IPS-20b (cell line): Measurements from ENCODE around the gene AGK.

Experiments
- H3K27ac ChIP-seq: one replicate; pipeline ENCODE4 v1.5.1; 2013; ENCODE audit warnings: low read length
- H3K27me3 ChIP-seq: 2 replicates; pipeline ENCODE4 v1.6.1; 2013; ENCODE audit warnings: mild to moderate bottlenecking, low read length, inconsistent platforms; ENCODE audit not compliant: insufficient read depth
- H3K36me3 ChIP-seq: 2 replicates; pipeline ENCODE4 v1.6.1; 2013; ENCODE audit warnings: low read depth, mild to moderate bottlenecking, inconsistent platforms, low read length, moderate library complexity; ENCODE audit not compliant: insufficient read depth
- H3K4me1 ChIP-seq: 2 replicates; pipeline ENCODE4 v1.6.1; 2013; ENCODE audit warnings: mild to moderate bottlenecking, control low read depth, inconsistent platforms, low read length, moderate library complexity; ENCODE audit not compliant: insufficient read depth
- H3K4me3 ChIP-seq: 2 replicates; pipeline ENCODE4 v1.5.1; 2013; ENCODE audit warnings: mild to moderate bottlenecking, low read length, inconsistent platforms
- H3K9ac ChIP-seq: 2 replicates; pipeline ENCODE4 v1.6.1; 2013; ENCODE audit warnings: low read depth, mild to moderate bottlenecking, inconsistent platforms, low read length, moderate library complexity
- H3K9me3 ChIP-seq: 2 replicates; pipeline ENCODE4 v1.6.1; 2013; ENCODE audit warnings: mild to moderate bottlenecking, low read depth, low read length, inconsistent platforms; ENCODE audit not compliant: insufficient read depth

AGK gene

GRCh38 chr7:141649865-141650634 is 98.8 kb downstream of the AGK start:
- Histone ChIP-seq H3K27me3 (no peaks in the 10 kb centered on the region), H3K4me1 (peaks cover 12% of the 10 kb centered on the region; the same call in 1 of the 2 replicates), H3K9ac (no peak overlapping the region), H3K4me3 (no peak overlapping the region), H3K36me3 (peaks cover 21% of the 10 kb centered on the region; the same call in 1 of the 2 replicates), H3K9me3 (no peaks in the 10 kb centered on the region), H3K27ac (no peak overlapping the region)

DNA sequence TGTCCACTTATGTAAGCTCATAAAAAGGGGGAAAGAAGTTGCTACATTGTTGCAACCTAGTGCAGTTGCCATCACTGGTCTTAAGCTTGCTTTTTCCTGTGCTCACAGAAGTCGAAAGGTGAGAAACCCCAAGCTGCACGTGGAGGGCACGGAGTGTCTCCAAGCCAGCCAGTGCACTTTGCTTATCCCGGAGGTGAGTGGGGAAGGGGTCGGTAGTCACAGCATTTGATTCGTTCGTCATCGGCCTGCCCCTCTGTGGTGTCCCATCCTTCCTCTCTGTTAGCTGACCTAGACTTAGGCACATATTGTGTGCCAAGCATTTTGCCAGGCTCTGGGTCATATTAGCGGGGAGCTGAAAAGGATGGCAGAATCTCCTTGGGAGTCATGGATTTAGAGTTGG is 100.2 kb downstream of the AGK start:
- Histone ChIP-seq H3K9me3 (no peaks in the 10 kb centered on the region), H3K4me3 (no peak overlapping the region), H3K9ac (no peak overlapping the region), H3K27ac (no peak overlapping the region), H3K27me3 (no peaks in the 10 kb centered on the region), H3K4me1 (peaks cover 12% of the 10 kb centered on the region; the same call in 1 of the 2 replicates), H3K36me3 (peaks cover 33% of the 10 kb centered on the region)

DNA sequence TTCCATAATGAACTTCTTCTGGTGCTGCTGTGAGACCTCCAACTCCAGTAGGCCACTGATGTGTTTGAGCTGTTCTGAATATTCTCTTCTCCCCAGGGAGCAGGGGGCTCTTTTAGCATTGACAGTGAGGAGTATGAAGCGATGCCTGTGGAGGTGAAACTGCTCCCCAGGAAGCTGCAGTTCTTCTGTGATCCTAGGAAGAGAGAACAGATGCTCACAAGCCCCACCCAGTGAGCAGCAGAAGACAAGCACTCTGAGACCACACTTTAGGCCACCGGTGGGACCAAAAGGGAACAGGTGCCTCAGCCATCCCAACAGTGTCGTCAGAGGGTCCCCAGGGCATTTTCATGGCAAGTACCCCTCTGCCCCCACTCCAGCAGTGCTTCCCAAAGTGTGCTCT is 101.5 kb downstream of the AGK start:
- H3K27me3 ChIP-seq: no peaks in the 10 kb centered on the region
- H3K27ac ChIP-seq: no peak overlapping the region
- H3K4me1 ChIP-seq: peaks cover 12% of the 10 kb centered on the region; the same call in 1 of the 2 replicates
- H3K9me3 ChIP-seq: no peaks in the 10 kb centered on the region
- H3K36me3 ChIP-seq: peaks cover 40% of the 10 kb centered on the region
- H3K9ac ChIP-seq: no peak overlapping the region
- H3K4me3 ChIP-seq: no peak overlapping the region

- no peak overlapping the region for H3K9ac ChIP-seq
- H3K27ac ChIP-seq: no peak overlapping the region
- peaks cover 42% of the 10 kb centered on the region for H3K36me3 ChIP-seq
- H3K27me3 ChIP-seq: no peaks in the 10 kb centered on the region
- no peak overlapping the region for H3K4me3 ChIP-seq
- peaks cover 9% of the 10 kb centered on the region; the same call in 1 of the 2 replicates for H3K4me1 ChIP-seq
- no peaks in the 10 kb centered on the region for H3K9me3 ChIP-seq
Observed at GRCh38 chr7:141654551-141654950, 103.3 kb downstream of the AGK start.

- Histone ChIP-seq H3K9me3 (no peaks in the 10 kb centered on the region), H3K4me1 (peaks cover 3% of the 10 kb centered on the region; the same call in 1 of the 2 replicates), H3K36me3 (peaks cover 67% of the 10 kb centered on the region), H3K4me3 (no peak overlapping the region), H3K27ac (no peak overlapping the region), H3K9ac (no peak overlapping the region), H3K27me3 (no peaks in the 10 kb centered on the region)
Observed at GRCh38 chr7:141659501-141659900, 108.3 kb downstream of the AGK start.

- H3K27ac ChIP-seq: no peak overlapping the region
- H3K36me3 ChIP-seq: peaks cover 72% of the 10 kb centered on the region
Observed at GRCh38 chr7:141660259-141660658, 109.0 kb downstream of the AGK start.

GRCh38 chr7:141663081-141663849 is 112.1 kb downstream of the AGK start:
- Histone ChIP-seq H3K27ac (no peak overlapping the region), H3K36me3 (peaks cover 60% of the 10 kb centered on the region), H3K4me1 (no peaks in the 10 kb centered on the region), H3K4me3 (no peak overlapping the region), H3K9ac (no peak overlapping the region), H3K27me3 (no peaks in the 10 kb centered on the region), H3K9me3 (no peaks in the 10 kb centered on the region)

More at GRCh38 chr7:141660259-141660658, 109.0 kb downstream of the AGK start:
- Histone ChIP-seq H3K9ac (no peak overlapping the region), H3K27me3 (no peaks in the 10 kb centered on the region), H3K9me3 (no peaks in the 10 kb centered on the region), H3K4me3 (no peak overlapping the region), H3K4me1 (no peaks in the 10 kb centered on the region)

DNA sequence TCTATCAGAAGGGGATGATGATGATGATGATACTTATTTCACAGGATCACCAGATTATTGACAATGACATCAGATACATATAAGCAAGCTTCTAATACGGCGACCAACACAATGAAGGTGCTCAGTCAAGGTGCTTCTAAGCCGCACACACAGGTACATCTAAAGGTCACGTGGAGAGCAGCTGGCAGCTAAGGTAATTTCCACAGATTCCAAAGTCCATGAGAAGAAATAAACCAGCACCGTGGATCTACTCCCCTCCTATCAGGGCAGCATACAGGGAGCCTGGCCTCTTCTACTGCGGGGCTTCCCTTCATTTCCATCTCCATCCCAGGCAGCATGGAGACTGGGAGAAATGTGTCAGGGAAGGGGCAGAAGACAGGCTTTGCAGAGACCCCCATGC is 113.2 kb downstream of the AGK start:
- no peak overlapping the region for H3K27ac ChIP-seq
- H3K4me3 ChIP-seq: no peak overlapping the region
- H3K4me1 ChIP-seq: no peaks in the 10 kb centered on the region
- no peak overlapping the region for H3K9ac ChIP-seq
- H3K36me3 ChIP-seq: peaks cover 55% of the 10 kb centered on the region
- H3K27me3 ChIP-seq: no peaks in the 10 kb centered on the region
- no peaks in the 10 kb centered on the region for H3K9me3 ChIP-seq

- Histone ChIP-seq H3K4me1 (no peaks in the 10 kb centered on the region), H3K9ac (no peak overlapping the region), H3K27ac (no peak overlapping the region), H3K9me3 (no peaks in the 10 kb centered on the region), H3K27me3 (no peaks in the 10 kb centered on the region), H3K36me3 (peaks cover 53% of the 10 kb centered on the region), H3K4me3 (no peak overlapping the region)
Observed at GRCh38 chr7:141665208-141666035, 114.2 kb downstream of the AGK start.

- H3K4me3 ChIP-seq: no peak overlapping the region
- H3K27ac ChIP-seq: no peak overlapping the region
- H3K27me3 ChIP-seq: no peaks in the 10 kb centered on the region
- peaks cover 54% of the 10 kb centered on the region for H3K36me3 ChIP-seq
- no peaks in the 10 kb centered on the region for H3K9me3 ChIP-seq
- no peaks in the 10 kb centered on the region for H3K4me1 ChIP-seq
- H3K9ac ChIP-seq: no peak overlapping the region
Observed at GRCh38 chr7:141666071-141666470, 114.9 kb downstream of the AGK start.

- H3K27ac ChIP-seq: no peak overlapping the region
- H3K9ac ChIP-seq: no peak overlapping the region
- H3K4me3 ChIP-seq: no peak overlapping the region
Observed at GRCh38 chr7:141668853-141669252, 117.6 kb downstream of the AGK start.

More at GRCh38 chr7:141668853-141669252, 117.6 kb downstream of the AGK start:
- no peaks in the 10 kb centered on the region for H3K4me1 ChIP-seq
- H3K36me3 ChIP-seq: peaks cover 41% of the 10 kb centered on the region
- no peaks in the 10 kb centered on the region for H3K9me3 ChIP-seq
- H3K27me3 ChIP-seq: no peaks in the 10 kb centered on the region
